GM21619 (cell line): Measurements from ENCODE around the gene MCM3AP.
"Not testable (repeated sequence)": the region's sequence is repeated elsewhere in the genome, so short reads cannot be mapped to it uniquely, and the experiment has no call there.

Experiments used
- ATAC-seq: cut with Tn5 transposase; IDR thresholded peaks from one replicate; pipeline ENCODE4 v1.9.1; 2021; ENCODE audit not compliant: unreplicated experiment

Gene MCM3AP

DNA sequence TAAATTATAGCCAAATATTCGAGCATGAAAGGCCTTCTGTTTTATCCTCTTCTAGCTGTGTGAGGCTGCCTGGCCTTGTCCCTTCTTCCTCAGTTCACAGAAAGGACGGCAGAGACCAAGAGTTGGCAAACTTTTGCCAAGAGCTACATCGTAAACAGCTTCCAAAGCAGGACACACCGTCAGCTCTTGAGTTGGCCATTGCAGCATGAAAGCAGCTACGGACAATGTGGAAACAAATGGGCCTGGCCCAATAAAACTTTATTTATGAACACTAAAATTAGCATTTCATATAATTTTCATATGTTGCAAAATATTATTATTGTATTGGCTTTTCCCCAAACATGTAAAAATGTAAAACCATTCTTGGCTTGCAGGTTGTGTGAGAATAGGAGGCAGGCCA, 27.5 kb upstream of the MCM3AP start:
- no peak for ATAC-seq

DNA sequence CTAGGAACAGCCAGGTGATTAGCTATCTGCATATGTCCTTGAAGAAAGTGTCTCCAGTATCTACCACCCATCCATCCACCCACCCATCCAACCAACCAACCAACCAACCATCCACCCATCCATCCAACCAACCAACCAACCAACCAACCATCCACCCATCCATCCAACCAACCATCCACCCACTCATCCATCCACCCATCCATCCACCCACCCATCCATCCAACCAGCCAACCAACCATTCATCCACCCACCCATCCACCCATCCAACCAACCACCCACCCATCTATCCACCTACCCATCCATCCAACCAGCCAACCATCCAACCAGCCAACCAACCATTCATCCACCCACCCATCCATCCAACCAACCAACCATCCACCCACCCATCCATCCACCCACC, 26.2 kb upstream of the MCM3AP start:
- no peak for ATAC-seq

DNA sequence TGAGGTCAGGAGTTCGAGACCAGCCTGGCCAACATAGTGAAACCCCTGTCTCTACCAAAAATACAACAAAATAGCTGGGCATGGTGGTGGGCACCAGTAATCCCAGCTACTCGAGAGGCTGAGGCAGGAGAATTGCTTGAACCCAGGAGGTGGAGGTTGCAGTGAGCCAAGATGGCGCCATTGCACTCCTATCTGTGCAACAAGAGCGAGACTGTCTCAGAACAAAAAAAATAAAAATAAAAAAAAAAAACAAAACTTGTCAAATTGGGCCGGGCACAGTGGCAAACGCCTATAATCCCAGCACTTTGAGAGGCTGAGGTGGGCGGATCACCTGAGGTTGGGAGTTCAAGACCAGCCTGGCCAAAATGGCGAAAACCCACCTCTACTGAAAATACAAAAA, 24.8 kb upstream of the MCM3AP start:
- not testable (repeated sequence) for ATAC-seq

DNA sequence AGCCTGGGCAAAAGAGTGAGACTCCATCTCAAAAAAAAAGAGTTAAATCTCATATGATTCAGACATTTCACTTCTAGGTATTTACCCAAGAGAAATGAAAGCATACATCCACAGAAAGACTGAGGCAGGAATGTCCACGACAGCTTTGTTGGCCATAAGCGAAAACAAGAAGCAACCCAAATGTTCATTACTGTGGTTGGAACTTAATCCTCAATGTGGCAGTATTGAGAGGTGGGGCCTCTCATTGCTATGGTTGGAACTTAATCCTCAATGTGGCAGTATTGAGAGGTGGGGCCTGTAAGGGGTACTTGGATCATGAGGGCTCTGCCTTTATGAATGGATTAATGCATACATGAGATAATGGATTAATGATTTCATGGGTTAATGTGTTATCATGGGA, 23.0 kb upstream of the MCM3AP start:
- no peak for ATAC-seq

DNA sequence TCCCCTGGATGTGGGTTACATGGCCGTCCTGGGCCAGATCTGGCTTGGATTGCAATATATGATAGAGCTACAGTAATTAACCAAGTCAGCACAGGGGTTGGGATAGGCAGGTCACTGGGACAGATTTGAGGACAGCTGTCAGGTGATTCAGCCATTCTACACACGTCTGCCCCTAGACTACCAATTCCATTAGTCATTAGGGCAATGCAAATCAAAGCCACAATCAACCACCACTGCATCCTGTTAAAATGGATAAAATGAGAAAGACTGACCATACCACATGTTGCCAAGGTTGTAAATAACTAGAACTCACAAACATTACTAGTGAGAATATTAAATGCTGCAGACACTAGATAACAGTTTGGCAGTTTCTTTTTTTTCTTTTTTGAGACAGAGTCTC, 22.2 kb upstream of the MCM3AP start:
- ATAC-seq: no peak

DNA sequence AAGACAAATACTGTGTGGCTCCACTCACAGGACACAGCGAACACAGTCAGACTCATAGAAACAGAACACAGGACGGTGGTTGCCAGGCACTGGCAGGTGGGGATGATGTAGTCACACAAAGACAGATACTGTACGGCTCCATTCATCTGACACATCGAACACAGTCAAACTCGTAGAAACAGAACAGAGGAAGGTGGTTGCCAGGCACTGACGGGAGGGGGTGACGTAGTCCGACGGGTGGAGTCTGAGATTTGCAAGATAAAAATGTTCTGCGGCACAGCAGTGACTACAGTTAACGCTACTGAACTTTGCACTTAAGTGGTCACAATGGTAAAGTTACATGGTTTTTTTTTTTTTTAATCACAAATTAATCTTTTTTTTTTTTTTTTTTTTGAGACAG, 19.5 kb upstream of the MCM3AP start:
- ATAC-seq: no peak

DNA sequence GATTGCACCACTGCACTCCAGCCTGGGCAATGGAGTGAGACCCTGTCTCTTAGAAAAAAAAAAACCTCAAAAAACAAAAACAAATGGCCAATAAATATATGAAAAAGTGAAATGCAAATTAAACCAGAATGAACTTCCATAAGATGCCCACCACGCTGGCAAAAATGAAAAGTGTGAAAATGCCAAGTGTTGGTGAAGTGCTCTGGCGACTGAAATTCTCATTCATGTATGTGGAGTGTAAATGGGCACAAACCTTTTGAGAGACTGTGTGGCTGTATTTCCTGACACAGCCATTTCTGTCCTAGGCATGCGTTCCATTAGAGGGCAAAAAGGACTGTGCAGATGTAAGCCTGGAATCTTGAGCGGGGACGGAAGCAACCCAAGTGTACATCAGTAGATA, 19.0 kb upstream of the MCM3AP start:
- no peak for ATAC-seq

DNA sequence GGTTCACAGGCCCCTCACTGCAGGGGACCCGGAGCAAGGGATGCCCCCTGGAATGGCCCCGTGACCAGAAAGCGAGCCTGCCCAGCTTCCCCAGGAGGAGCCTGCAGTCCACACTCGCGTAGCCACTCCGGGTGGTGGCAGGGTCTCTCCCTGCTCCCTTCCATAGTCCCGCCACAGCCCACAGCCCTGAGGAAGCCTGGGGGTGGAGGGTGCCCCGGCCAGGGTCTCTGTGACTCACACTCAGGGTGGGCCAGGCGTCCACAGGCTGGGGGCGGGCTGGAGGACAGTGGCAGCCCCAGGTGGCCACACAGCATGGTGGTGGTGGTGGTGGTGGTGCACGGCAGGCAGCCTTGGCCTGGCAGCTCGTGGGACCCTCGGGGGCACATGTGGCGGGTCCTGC, 16.3 kb upstream of the MCM3AP start:
- no peak for ATAC-seq

DNA sequence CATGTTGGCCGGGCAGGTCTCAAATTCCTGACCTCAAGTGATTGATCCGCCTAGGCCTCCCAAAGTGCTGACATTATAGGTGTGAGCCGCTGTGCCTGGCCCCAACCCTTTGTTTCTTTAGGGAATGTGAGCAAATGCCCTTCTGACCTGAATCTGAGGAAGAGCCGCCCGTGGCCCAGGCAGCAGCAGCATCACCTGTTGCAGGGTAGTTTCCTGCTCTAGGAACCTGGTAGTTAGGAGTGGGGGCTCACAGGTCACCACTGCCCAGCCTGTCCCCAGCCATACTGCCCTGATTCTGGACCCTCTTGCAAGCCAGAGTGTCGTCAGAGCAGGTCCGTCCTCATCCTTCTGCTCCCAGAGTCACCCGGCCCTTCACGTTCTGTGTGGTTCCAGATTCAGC, 13.8 kb upstream of the MCM3AP start:
- ATAC-seq: no peak

DNA sequence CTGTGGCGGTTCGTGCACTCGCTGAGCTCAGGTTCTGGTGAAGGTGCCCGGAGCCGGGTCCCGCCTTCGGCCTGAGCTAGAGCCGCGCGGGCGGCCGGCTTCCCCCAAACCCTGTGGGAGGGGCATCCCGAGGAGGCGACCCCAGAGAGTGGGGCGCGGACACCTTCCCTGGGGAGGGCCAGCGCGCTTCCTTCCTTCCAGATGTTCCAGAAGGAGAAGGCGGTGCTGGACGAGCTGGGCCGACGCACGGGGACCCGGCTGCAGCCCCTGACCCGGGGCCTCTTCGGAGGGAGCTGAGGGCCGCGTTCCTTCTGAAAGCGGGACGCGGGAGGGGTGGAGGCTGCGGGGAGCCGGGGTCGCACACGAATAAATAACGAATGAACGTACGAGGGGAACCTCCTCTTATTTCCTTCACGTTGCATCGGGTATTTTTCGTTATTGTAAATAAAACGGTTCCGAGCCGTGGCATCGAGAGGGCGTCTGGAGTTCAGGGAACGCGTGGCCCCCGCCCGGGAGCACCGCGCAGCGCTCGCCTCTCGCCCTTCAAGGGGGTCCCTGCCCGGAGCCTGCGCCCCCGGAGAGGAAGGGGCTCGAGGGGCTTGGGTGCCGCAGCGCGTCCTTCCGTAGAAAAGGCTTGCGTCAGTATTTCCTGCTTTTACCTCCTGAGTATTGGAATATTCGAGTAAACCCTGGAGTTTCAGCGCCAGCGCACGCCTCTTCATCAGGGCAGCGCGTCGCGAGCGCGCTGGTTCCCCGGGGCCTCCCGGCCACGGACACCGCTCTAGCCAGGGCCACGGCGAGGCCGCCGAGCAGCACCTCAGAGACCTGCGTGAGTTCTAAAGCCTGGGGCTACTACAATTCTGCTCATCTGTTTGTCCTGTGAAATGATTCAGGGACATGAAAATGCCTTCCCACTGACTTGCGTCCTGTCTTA, 12.2 kb upstream of the MCM3AP start:
- no peak for ATAC-seq

DNA sequence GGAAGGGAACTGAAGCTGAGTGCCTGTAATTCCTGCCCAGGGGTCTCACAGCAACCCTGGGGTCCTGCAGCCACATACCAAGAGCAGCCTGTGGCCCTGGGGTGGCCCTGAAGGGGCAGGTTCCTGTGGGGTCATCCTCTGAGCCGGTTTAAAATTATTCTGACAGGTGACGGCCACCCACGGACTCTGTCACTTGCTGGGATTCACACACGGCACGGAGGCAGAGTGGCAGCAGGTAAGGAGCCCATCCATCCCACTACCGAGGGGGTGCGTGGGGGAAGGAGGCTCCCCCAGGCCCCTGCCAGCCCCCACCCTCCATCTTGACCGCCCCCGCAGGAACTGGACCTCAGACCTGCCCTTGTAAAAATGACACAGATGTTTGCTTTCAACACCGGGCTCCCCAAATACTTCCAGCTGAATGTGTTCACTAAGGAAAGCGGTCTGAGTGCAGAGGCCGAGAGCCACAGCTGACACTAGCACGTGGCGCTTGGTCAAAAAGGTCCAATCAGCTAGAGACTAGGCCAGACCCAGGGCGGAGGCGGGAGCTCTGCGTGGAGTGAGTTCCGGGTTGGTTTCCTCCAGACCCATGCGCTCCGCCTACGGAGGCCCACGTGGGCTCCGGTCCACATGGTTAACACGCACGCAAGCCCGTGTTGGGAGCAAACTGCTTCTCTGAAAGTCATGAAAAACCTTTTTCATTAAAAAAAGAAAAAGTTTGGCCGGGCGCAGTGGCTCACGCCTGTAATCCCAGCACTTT, 10.8 kb upstream of the MCM3AP start:
- ATAC-seq: no peak

DNA sequence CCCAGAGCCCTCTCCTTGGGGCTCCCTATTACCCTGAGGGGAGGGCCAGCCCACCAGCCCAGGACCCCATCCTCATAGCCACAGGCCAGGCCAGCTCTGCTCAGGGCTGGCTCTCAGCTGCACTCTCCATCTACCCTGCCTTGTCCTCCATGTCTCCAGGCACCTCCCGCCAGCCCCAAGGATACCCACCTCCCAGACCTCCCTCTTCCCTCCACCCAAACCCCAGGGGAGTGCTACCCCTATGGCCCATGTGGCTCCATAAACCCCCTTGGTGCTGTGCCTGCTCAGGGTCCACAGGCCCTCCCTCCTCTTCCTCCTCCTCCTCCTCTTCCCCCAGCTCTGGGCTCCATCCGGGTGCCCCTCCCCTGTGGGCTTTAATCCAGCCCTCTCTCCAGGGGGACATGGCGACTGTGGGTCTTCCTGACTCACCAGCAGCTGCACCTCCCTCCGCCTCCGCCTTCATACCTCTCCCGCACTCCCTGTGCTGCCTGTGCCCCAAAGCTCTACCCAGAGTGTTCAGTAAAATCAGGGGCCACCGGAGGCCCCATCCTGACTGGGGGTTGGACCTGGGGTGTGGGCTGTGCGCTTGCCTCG, 9.9 kb upstream of the MCM3AP start:
- ATAC-seq: no peak

DNA sequence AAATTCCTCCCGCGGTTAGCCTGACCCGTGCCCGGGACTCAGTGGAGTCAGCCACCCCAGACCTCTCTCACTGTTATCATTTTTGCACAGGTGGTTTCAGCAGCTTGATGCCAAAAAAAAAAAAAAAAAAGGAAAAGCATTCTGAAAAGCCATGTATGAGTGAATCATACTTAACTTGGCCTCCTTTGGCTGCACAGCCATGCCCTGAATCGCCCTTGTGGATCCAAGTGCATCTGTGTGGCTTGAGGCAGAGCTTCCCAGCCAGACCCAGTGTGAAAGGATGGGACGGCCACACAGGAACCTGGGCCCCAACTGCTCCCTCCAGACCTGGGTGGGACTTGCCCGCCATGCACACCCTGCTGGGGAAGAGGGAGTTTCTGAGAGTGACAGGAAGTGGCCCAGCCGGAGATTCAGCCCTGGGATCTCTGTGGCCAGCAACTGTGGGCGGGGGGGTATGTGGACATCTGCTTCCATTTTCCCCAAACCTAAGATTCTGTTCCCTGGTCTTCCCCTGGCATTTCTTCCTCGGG, 9.3 kb upstream of the MCM3AP start:
- ATAC-seq: no peak

DNA sequence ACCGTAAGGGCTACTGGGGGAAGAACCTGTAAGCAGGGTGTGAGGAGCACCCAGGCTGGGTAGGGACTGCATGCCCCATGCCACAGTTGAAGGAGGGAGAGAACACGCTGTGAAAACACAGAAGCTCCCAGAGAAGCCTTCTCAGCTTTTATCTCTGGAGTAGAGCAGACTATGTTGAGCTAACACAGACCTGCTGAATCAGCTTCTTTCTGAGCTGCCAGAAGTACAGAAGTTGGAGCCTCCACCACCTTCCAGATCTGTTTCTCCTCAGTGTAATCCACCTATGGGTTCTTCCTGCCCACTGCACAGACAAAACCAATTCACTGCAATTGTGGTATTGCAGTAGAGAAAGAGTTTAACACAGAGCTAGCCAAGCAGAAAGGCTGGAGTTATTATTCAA, 6.2 kb upstream of the MCM3AP start:
- ATAC-seq: no peak

DNA sequence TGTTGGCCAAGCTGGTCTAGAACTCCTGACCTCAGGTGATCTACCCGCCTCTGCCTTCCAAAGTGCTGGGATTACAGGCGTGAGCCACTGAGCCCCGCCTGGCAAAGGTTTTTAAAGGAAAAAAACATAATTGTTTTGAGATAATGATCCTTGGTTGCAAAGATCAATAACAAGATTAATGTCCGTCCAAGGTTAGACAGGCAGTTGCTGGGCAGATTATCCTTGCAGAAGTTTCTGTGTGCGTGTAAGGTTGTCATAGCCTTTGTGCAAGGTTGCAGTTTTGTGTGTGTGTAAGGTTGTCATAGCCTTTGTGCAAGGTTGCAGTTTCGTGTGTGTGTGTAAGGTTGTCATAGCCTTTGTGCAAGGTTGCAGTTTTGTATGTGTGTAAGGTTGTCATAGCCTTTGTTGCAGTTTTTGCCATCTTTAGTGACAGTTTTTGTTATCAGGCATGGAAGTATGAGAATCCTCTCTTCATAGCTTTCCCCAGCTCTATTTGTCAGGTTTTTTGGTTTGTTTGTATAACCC, 4.3 kb upstream of the MCM3AP start:
- ATAC-seq: no peak

DNA sequence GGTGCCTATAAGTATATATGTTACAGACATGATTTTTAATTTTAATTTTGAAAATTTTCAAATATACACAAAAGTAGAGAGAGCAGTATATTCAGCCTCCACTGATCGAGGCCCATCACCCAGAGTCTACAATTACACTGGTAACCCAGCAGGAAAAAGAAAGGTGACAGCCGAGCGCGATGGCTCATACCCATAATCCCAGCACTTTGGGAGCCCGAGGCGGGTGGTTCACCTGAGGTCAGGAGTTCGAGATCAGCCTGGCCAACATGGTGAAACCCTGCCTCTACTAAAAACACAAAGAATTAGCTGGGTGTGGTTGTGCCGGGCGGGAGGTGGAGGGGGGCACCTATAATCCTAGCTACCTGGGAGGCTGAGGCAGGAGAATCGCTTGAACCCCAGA, 2.1 kb upstream of the MCM3AP start:
- no peak for ATAC-seq

DNA sequence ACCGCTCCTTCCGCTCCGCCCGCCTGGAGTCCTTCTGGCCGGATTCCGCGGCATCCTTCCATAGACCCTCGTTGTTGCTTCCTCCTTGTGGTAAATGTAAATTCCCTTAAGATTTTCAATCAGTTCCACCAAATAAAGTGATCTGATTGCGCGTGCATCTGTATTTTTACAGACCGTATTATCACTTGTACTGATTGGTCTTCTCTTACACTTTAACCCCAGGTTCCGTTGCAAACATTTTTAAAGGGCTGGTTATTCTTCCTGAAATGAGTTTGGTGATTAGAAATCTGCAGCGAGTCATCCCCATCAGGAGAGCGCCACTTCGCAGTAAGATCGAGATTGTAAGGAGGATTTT, 1.2 kb upstream of the MCM3AP start:
- ATAC-seq: no peak

DNA sequence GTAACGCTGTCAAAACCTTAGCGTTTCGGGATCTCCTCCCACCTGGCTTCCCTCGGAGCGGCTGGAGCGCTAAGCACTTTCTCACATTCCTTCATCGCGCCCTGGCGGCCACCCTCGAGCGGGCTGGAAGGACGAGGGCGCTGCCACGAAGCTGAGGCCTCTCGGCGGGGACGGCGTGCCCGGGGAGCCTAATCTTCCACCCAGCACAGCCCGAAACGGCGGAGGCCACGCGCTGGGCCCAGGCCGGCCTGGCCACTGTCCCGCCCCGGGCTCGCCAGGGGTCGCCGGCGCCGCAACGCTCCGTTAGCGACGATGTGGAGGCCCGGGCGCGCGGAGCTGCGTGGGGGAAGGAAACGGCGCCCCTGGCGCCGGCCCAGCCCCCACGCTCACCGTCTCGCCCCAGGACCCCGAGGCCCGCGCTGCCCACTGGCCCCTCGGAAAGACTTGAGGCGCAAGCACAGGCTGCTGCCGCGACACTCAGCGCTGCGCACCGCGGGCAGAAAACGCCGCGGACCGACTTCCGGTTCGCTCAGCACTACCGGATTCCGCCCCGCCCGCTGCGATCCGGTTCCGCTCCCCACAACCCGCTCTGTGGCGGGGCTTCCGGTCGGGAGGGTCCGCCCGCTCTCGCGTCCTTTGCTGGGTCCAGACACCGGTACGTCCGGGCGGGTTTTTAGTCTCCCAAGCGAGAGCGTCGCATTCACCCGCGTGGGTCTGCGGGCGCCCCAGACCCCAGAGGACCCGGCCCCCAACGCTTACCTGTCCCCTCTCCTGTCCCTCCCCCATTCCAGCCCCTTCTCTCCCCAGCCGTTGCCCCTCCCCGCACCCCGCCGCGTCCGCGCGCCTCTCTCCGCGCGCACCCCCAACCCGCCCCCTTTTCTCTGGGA, 593 bp upstream of the MCM3AP start, which contains the start of gene YBEY:
Gene YBEY, plus strand, starts transcription at position 582 of the 887 bp plus-strand sequence. CDS start 572 bp downstream, outside the sequence.
- ATAC-seq: peak; percentile 79

DNA sequence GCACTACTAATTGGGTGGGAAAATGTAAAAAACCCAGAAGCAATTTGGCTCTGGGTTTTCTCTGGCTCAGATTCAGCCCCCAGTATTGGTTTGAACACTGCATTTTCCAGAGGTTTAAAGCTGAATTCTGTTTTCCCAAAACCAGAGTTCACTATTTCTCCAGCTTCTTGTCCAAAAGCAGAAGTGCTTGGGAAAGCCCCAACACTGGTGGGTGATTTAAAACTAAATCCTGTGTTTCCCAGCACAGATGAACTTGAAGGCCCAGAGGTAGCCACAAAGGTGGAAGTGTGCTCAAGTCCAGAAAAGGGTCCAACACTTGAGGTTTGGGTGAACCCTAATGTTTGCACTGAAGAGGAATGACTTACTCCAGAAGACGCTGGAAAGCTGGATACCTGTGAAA, 678 bp downstream of the MCM3AP start:
- ATAC-seq: no peak

DNA sequence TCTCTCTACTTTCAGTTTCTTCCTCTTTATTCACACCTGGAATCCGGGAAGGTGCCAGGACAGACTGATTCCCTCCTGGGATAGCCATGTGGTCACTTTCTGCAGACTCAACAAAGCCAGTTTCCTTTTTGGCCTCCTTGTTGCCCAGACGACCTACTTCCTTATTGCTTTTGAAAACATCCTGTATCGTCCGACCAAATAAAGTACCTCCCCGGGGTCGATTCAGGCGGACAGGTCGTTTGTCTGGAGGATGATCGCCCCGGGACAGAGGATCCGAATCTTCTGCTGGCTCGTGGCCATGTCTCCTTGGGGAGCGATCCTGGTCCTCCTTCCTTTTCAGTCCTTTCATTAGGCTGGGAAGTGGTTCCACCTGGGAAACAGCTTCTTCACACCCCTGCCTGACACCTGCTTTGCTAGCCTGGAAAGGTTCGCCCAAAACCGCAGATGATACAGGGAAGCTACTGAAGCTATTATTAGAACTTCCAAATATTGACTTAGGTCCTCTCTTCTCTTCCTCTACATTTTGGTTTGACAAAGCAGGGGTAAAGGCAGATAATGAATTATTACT, 1.2 kb downstream of the MCM3AP start:
- no peak for ATAC-seq
